ENCODE data around the gene BCAP29.

Gene BCAP29

DNA sequence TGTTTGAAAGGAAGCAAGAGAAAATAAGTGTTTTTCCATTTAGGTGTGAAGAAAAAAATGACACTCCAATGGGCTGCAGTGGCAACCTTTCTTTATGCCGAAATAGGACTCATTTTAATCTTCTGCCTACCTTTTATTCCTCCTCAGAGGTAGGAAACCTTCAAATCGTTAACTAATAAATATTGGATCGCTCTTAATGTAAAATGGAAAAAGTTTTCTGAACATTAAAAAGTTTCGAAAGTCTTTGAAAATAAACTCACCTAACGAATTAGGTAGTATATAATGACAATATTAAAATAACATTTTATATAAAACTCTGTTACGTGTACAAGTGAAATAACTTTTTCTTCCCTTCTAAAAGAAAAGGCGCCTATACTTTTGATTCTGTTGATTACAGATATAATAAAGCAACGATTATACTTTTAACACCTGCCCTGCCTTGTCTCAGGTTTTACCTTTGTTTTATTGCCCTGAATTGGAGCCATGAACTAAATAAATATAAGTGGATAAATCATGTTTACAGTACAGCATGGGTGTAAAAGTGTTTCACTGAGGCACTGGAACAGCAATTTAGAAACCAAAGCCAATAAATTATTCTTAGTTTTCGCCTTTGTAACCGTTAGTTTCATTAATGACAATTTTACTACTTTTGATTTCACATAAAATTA lies 804 bp downstream of the BCAP29 start:
- DNase-seq (ENCODE audit: insufficient read length, low spot score) (no peak), FAIRE-seq (no peak)
- TF ChIP-seq POLR2A (IDR thresholded peaks at IDR 0.05; ENCODE audit: low read depth, low read length) (no peak), PAX5 (IDR thresholded peaks at IDR 0.05; ENCODE audit: insufficient read depth, low read length, severe bottlenecking) (no peak), POU2F2 (IDR thresholded peaks at IDR 0.05; ENCODE audit: low read depth, low read length) (no peak), TAF1 (IDR thresholded peaks at IDR 0.05; ENCODE audit: low read depth, low read length) (no peak), POLR2AphosphoS5 (IDR thresholded peaks at IDR 0.05; ENCODE audit: low read depth, low read length) (no peak), SPI1 (IDR thresholded peaks at IDR 0.05; ENCODE audit: low read depth, low read length) (no peak)

DNA sequence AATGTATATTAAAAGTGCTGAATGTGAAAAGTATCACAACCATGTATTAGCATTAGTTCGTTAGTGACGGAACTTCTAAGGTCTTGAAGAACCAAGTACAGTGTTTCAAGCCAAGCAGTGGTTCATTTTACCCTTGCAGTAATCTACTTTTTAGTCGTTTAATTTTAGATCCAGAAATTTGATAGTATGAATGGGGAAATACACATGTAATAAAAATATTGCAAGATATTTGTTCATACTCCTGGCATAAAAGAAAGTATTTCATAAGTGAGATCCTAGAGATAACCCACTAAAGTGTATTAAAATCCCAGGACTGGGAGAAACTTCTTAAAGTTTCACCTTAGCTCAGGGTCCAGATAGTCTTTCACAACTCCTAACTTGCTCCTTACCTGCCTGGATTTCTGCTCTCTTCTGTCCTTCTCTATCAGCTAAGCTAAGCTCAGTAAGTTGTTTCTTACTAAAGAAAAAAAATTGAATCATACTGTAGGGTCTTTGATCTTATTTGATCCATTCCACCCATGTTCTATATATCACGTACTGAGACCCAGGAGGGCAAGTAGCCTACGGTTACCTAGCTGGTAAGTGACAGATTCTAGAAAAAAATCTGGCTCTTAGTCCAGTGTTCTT lies 1.5 kb downstream of the BCAP29 start:
- FAIRE-seq (no peak), DNase-seq (ENCODE audit: insufficient read length, low spot score) (no peak)
- TF ChIP-seq PAX5 (IDR thresholded peaks at IDR 0.05; ENCODE audit: insufficient read depth, low read length, severe bottlenecking): no peak
- no peak for TF ChIP-seq TAF1 (IDR thresholded peaks at IDR 0.05; ENCODE audit: low read depth, low read length)

DNA sequence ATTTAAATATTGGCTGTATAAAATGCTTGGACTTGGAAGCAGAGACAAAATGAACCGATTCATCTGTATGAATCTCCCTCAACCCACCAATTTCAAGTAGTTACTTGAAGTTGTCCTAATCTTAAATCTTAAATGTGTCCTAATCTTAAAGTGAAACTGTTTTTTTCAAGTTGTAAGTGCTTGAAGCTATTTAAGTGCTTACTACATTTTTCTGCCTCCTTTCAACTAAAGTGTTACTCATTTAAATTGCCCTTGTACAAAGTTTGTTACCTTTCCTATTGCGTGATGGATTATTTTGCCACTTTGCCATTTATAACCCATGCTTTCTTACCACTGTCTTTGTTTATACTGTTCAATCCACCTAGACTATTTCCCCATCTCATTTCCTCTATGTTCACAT lies 2.8 kb downstream of the BCAP29 start:
- DNase-seq (ENCODE audit: insufficient read length, low spot score) (no peak), FAIRE-seq (no peak)
- TF ChIP-seq POU2F2 (IDR thresholded peaks at IDR 0.05; ENCODE audit: low read depth, low read length) (no peak), POLR2AphosphoS5 (IDR thresholded peaks at IDR 0.05; ENCODE audit: low read depth, low read length) (no peak)

GRCh38 chr7:107584716-107585115 lies 4.7 kb downstream of the BCAP29 start:
- DNase-seq (ENCODE audit: insufficient read length, low spot score) (no peak), FAIRE-seq (no peak)
- no peak for TF ChIP-seq POLR2AphosphoS5 (IDR thresholded peaks at IDR 0.05; ENCODE audit: low read depth, low read length)
- TF ChIP-seq POU2F2 (IDR thresholded peaks at IDR 0.05; ENCODE audit: low read depth, low read length): no peak
- TF ChIP-seq SPI1 (IDR thresholded peaks at IDR 0.05; ENCODE audit: low read depth, low read length): no peak
- TF ChIP-seq PAX5 (IDR thresholded peaks at IDR 0.05; ENCODE audit: insufficient read depth, low read length, severe bottlenecking): no peak
- no peak for TF ChIP-seq POLR2A (IDR thresholded peaks at IDR 0.05; ENCODE audit: low read depth, low read length)
- no peak for TF ChIP-seq TAF1 (IDR thresholded peaks at IDR 0.05; ENCODE audit: low read depth, low read length)

DNA sequence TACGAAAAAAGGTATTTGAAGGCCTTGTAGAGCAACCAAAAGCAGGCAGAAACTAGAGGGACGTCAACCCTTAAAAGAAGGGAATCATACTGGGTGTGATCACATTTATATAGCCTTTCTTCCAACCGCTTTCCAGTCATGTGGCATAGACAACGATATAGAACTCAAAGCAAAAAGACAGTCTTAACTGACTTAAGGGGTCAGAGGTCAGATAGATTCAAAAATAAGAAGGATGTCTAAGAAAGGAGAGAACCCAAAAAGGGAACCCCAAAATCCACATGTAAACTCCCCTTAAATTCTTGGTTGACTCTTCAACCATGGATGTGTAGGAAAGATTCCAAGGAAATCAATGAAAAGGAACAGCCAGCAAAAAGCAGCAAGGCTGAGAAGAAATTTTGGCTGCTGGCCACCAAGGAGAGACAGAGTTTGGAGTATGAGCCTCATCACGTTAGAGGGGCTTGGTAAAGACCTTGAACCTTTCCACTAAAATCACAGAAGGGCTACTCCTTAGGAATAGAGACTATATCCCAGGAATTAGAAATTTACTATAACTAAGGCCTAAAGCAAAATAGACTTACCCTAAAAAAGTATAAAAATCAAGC lies 8.6 kb downstream of the BCAP29 start:
- FAIRE-seq: no peak
- DNase-seq (ENCODE audit: insufficient read length, low spot score): no peak
- TF ChIP-seq PAX5 (IDR thresholded peaks at IDR 0.05; ENCODE audit: insufficient read depth, low read length, severe bottlenecking) (no peak), SPI1 (IDR thresholded peaks at IDR 0.05; ENCODE audit: low read depth, low read length) (no peak), TAF1 (IDR thresholded peaks at IDR 0.05; ENCODE audit: low read depth, low read length) (no peak), POLR2A (IDR thresholded peaks at IDR 0.05; ENCODE audit: low read depth, low read length) (no peak), POU2F2 (IDR thresholded peaks at IDR 0.05; ENCODE audit: low read depth, low read length) (no peak), POLR2AphosphoS5 (IDR thresholded peaks at IDR 0.05; ENCODE audit: low read depth, low read length) (no peak)

DNA sequence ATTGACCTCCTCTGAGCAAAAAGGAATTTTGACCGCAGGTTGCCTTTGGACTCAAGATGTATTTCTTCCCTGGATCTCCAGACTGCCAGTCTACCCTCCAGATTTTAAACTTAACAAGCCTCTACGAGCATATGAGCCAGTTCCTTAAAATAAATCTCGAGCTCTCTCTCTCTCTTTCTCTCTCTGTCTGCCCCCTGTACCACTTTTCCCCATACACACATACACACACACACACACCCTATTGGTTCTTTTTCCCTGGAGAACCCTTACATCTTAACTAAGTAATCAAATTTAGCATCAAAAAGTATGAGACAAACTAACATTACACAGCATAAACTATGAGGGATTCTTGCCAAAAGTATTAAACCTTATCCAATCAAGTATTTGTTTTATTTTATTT lies 11.4 kb downstream of the BCAP29 start:
- TF ChIP-seq PAX5 (IDR thresholded peaks at IDR 0.05; ENCODE audit: insufficient read depth, low read length, severe bottlenecking) (no peak), TAF1 (IDR thresholded peaks at IDR 0.05; ENCODE audit: low read depth, low read length) (no peak), SPI1 (IDR thresholded peaks at IDR 0.05; ENCODE audit: low read depth, low read length) (no peak), POLR2A (IDR thresholded peaks at IDR 0.05; ENCODE audit: low read depth, low read length) (no peak), POLR2AphosphoS5 (IDR thresholded peaks at IDR 0.05; ENCODE audit: low read depth, low read length) (no peak), POU2F2 (IDR thresholded peaks at IDR 0.05; ENCODE audit: low read depth, low read length) (no peak)
- FAIRE-seq (no peak), DNase-seq (ENCODE audit: insufficient read length, low spot score) (no peak)

DNA sequence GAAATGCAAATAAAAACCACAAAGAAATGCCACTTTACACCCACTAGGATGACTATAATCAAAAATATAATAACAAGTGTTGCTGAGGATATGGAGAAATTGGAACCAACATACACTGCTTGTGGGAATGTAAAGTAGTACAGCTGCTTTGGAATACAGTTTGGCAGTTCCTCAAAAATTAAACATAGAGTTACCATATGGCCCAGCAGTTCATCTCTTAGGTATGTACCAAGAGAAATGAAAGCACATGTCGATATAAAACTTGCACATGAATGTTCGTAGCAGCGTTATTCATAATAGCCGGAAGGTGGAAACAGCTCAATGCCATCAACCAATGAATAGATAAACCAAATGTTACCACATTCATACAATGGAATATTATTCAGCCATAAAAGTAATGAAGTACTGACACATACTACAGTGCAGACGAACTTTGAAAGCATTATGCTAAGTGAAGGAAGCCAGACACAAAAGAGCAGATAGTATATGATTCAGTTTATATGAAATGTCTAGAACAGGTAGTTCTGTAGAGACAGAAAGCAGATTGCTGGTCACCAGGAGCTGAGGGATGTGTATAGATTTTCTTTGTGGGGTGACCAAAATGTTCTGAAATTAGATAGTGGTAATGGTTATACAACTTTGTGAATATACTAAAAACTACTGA lies 12.4 kb downstream of the BCAP29 start:
- peak; percentile 41 for FAIRE-seq

GRCh38 chr7:107593025-107593410 lies 13.0 kb downstream of the BCAP29 start:
- no peak for TF ChIP-seq PAX5 (IDR thresholded peaks at IDR 0.05; ENCODE audit: insufficient read depth, low read length, severe bottlenecking)
- TF ChIP-seq POLR2AphosphoS5 (IDR thresholded peaks at IDR 0.05; ENCODE audit: low read depth, low read length): no peak
- no peak for TF ChIP-seq POLR2A (IDR thresholded peaks at IDR 0.05; ENCODE audit: low read depth, low read length)
- TF ChIP-seq POU2F2 (IDR thresholded peaks at IDR 0.05; ENCODE audit: low read depth, low read length): no peak
- no peak for TF ChIP-seq SPI1 (IDR thresholded peaks at IDR 0.05; ENCODE audit: low read depth, low read length)
- no peak for TF ChIP-seq TAF1 (IDR thresholded peaks at IDR 0.05; ENCODE audit: low read depth, low read length)
- FAIRE-seq (no peak), DNase-seq (ENCODE audit: insufficient read length, low spot score) (no peak)

More for the DNA sequence above, 12.4 kb downstream of the BCAP29 start:
- TF ChIP-seq POLR2AphosphoS5 (IDR thresholded peaks at IDR 0.05; ENCODE audit: low read depth, low read length): no peak
- no peak for TF ChIP-seq POLR2A (IDR thresholded peaks at IDR 0.05; ENCODE audit: low read depth, low read length)
- no peak for TF ChIP-seq POU2F2 (IDR thresholded peaks at IDR 0.05; ENCODE audit: low read depth, low read length)
- no peak for TF ChIP-seq TAF1 (IDR thresholded peaks at IDR 0.05; ENCODE audit: low read depth, low read length)
- TF ChIP-seq SPI1 (IDR thresholded peaks at IDR 0.05; ENCODE audit: low read depth, low read length): no peak
- TF ChIP-seq PAX5 (IDR thresholded peaks at IDR 0.05; ENCODE audit: insufficient read depth, low read length, severe bottlenecking): no peak
- DNase-seq (ENCODE audit: insufficient read length, low spot score): no peak

DNA sequence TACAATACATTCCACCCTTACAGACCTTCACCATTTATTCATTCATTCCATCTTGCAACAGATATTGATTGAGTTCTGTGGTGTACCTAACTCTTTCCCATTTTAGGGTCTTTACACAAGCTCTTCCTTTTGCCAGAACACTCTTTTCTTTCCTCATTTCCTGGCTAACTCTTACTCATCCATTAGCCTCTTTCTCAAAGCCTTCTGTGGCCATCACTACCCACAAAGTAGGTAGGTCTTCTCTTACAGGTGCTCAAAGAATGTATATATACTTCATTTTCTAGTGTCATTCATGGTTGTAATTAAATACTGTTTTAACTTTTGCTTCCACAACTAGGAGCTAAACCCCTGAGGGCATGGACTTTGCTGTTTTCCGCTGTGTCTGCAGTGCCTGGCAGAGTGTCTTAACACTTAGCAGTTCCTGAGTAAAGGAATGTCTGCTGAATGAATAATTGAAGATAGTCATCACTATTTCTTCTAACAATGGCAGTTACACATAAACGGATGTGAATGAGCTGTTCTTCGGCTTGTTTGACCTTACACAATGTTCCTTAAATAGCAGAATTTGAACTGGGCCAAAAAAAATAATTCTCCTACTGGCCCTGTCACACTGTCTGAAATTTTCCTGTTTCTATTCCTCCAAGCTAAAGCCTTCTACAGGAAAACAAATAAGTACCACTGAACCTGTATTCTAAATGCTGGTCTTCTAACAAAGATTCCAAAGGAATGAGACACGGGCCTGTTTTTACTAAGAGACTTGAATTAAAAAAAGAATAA lies 15.1 kb downstream of the BCAP29 start:
- DNase-seq (ENCODE audit: insufficient read length, low spot score): no peak
- TF ChIP-seq POLR2A (IDR thresholded peaks at IDR 0.05; ENCODE audit: low read depth, low read length): no peak
- TF ChIP-seq TAF1 (IDR thresholded peaks at IDR 0.05; ENCODE audit: low read depth, low read length): no peak
- no peak for TF ChIP-seq POLR2AphosphoS5 (IDR thresholded peaks at IDR 0.05; ENCODE audit: low read depth, low read length)
- TF ChIP-seq POU2F2 (IDR thresholded peaks at IDR 0.05; ENCODE audit: low read depth, low read length): no peak
- no peak for TF ChIP-seq SPI1 (IDR thresholded peaks at IDR 0.05; ENCODE audit: low read depth, low read length)
- no peak for FAIRE-seq

Data from GM12891 (cell line).